ENCODE results near the gene PRSS35.

GRCh38 chr6:83472767-83473166 lies 39.6 kb upstream of the PRSS35 start:
- TF ChIP-seq POLR2A (IDR thresholded peaks at IDR 0.05; ENCODE audit: low read length) (no peak), GATA1 (IDR thresholded peaks at IDR 0.05; ENCODE audit: low read depth, low read length) (no peak)

Data from erythroblast (primary cell).